Measurements from ENCODE around the gene DCTN2.

Gene DCTN2

DNA sequence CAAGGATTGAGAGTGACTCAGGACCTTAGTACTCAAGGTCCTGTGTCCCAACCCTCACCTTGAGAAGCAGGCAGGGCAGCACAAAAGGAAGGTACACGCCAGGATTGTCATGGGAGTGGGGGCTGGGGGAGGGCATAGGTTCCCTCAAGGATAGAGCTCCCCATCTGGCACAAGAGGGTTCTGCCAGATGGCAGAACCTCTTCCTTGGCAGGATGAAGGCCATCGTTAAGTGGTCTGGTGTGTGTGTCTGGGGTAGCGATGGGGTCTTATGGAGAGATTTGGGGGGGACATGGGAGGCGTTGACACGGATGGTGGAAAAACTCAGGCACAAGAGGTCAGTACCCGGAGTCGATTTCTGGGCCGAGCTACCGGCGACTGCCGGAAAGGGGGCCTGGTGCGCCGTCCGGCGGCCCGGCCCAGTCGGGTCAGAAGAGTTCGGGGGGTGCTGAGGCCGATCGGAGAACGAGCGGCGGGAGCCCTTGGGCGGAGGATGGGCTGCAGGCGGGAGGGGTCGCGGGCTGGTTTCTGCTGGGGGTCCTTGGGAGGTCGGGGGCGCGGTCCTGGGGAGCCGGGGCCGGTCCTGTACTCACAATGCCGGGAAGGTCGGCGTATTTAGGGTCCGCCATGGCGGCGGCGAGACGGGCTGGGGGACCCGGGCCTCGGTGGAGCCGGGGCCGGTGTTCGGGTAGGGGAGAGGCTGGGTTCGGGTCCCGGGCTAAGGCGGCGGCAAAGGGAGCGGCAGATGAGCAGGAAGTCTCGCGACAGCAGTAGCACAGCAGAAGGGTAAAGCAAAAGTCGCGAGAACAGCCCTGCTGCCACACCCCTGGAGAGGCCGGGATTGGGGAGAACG lies at the start of gene DCTN2:
Gene DCTN2 (minus strand): TSS at position 755 of the 850 bp plus-strand sequence. CDS start 129 bp downstream, at position 626.
- no peak for TF ChIP-seq GATA3 (IDR thresholded peaks at IDR 0.05; ENCODE audit: low read depth, low read length)
- no peak for TF ChIP-seq GATA2 (IDR thresholded peaks at IDR 0.05; ENCODE audit: low read depth, low read length)

DNA sequence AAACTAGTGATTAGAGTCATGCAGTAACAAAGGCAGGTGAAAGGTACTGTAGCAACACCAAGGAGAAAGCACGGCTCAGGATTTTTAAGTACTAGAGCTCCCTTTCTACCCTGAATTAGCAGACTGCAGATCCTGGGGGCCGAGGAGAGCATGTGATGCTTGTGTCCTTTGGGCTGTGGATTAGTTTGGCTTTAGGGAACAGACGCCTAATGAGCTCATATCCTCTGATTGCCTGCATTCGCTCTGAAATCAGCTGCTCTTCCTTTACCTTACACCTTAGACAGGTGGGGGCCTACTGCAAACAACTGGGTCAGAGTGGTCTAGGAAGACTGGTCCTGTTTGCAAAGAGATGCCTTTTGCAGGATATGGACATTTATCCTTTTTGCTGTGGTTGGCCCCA lies 46.2 kb upstream of the DCTN2 start:
- TF ChIP-seq GATA2 (IDR thresholded peaks at IDR 0.05; ENCODE audit: low read depth, low read length) (no peak), GATA3 (IDR thresholded peaks at IDR 0.05; ENCODE audit: low read depth, low read length) (no peak)

DNA sequence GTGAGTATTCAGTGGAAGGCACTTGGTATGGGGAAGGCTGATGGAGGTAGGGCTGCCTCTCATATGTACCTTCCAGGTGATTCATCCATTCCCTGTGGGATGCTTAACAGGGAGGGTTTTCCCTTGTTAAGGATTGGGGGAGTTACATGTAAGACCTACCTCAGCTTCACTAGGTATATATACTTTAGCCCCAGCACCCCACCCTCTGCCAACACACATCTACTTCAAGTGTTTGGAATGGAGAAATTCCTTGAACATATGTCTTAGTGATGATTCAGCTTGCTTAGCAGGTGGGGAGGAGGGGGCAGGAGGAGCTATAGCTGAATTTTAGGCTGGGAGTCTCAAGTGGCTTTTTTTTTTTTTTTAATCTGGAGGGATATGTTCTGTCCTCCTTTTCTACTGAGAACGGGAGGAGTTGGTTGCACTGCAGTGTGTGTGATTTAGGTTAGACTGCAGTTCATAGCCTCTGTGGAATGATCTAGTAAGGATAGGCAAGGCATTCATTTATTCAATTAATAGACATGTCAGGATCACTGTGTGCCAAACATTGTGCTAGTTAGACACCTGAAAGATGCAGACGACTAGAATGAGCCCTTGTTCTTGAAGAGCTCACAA lies 45.7 kb upstream of the DCTN2 start:
- TF ChIP-seq GATA3 (IDR thresholded peaks at IDR 0.05; ENCODE audit: low read depth, low read length) (no peak), GATA2 (IDR thresholded peaks at IDR 0.05; ENCODE audit: low read depth, low read length) (no peak)

DNA sequence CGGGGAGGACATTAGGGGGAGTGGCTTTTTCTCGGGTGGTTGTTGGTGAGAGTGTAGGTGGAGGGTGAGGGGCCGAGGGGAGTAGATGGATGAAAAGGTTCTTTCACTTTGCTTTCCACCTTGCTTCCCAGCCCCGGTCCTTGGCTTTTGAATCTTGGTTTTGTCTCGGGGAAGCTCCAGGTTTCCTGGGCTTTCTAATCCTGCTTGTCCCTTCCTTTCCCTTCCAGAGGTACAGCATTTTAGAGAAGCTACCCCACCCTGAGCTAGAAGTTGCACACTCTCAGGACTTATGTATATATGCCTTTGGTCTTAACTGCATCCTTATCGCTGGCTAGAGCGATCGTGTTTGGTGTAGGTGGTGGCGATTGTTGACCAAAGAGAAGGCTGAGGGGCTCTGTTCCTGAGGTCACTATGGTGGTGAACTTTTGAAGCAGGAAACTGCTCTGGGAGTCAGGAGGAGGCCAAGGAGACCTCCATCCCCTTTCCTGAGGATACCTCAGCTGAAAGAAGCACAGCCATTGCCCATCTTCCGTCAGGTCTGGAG lies 44.9 kb upstream of the DCTN2 start:
- no peak for TF ChIP-seq GATA2 (IDR thresholded peaks at IDR 0.05; ENCODE audit: low read depth, low read length)
- no peak for TF ChIP-seq GATA3 (IDR thresholded peaks at IDR 0.05; ENCODE audit: low read depth, low read length)

DNA sequence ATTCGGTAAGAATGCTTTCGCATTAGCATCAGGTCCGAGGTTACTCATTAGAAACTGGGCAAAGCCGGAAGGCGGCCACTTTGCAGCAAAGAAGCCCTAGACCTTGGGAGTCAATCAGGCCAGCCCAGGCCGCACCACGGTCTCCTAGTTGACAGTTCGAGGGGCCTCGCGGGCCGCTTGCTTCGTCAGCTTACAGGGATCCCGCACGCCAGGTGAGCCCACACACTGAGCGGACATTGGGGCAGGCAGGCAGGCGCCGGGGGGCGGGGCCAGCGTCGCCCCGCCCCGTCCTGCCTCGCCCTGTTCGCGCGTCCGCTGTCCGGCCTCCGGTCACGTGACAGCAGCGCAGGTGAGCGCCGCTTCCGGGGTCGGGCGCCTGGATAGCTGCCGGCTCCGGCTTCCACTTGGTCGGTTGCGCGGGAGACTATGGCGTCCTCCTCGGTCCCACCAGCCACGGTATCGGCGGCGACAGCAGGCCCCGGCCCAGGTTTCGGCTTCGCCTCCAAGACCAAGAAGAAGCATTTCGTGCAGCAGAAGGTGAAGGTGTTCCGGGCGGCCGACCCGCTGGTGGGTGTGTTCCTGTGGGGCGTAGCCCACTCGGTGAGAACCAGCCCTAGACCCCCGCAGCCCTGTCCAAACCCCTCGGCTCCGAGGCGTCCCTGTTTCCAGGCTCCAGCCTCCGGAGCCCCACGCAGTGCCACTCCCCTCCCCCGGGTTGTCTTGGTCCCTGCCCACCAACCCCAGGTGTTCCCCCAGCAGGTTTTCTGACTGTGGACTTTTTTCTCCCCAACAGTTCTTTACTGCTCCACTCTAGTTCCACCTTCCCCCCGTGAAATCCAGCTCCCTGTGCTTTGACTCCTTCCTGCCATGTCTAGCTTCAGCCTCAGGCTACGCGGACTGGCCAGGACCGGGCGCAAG lies 44.1 kb upstream of the DCTN2 start, which contains the start of gene PIP4K2C:
Gene PIP4K2C (plus strand): TSS at position 329 of the 918 bp plus-strand sequence. CDS start 98 bp downstream, at position 427.
- no peak for TF ChIP-seq GATA3 (IDR thresholded peaks at IDR 0.05; ENCODE audit: low read depth, low read length)
- no peak for TF ChIP-seq GATA2 (IDR thresholded peaks at IDR 0.05; ENCODE audit: low read depth, low read length)

DNA sequence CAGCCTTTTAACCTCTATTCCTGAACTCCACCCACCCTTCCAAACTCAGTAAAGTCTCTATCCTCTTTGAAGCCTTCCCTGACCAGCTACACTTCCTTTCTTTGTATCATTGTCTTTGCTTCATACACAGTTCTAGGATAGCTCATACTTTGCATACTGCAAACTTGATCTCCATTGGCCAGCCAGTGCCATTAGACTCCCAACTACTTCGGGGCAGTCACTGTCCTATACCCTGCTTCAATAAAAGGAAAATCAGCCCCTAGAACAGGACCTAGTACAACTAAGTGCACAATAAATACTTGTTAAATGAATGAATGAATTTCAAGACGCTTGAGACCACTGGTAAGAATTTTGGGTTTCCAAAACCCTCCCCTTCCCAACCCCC lies 43.5 kb upstream of the DCTN2 start:
- TF ChIP-seq GATA2 (IDR thresholded peaks at IDR 0.05; ENCODE audit: low read depth, low read length), result no peak
- TF ChIP-seq GATA3 (IDR thresholded peaks at IDR 0.05; ENCODE audit: low read depth, low read length), result no peak

DNA sequence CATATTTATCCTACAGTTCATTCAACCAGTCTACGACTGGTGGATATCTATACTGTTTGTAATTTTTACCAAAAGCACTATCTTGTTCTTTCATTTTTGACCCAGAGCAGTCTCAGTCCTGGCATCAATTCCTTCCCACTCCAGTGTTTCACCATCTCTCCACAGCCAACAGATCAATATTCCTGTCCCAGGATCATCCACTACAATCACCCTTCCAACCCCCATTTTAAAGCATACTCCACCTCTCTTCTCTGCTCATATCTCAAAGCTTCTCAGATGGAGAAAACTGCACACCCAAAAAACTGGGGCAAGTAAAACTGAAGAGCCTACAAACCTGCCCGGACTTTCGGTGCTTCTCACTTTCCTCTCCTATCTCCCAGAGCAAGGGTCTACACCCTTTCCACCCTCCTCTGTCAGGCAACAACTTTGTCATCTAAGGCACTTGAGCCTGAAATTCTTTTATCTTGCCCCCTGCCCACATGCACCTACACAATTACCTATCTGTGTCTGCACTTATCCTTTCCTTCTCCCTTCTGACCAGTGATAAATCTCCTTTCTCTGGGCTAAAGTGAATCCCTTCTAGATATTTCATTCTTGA lies 39.9 kb upstream of the DCTN2 start:
- TF ChIP-seq GATA3 (IDR thresholded peaks at IDR 0.05; ENCODE audit: low read depth, low read length), result no peak
- no peak for TF ChIP-seq GATA2 (IDR thresholded peaks at IDR 0.05; ENCODE audit: low read depth, low read length)

DNA sequence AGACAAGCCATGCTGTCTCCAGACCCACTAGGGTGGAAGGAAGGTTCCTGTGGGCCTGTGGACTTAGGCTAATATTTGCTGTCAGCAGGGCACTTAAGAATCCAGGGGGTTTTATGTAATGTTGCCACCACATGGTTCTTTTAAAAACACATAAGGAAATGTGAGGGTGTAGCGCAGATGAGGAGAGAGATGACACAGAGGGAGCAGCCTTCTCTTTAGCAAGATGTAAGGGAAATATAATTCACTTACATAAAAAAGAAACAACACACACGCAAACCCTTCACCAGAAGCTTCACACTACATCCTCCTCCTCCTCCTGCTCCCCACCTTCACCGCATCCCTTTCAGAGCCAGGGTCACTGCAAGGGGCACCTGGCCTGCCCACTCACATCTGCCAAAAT lies 39.1 kb upstream of the DCTN2 start:
- TF ChIP-seq GATA2 (IDR thresholded peaks at IDR 0.05; ENCODE audit: low read depth, low read length), result no peak
- TF ChIP-seq GATA3 (IDR thresholded peaks at IDR 0.05; ENCODE audit: low read depth, low read length), result no peak

DNA sequence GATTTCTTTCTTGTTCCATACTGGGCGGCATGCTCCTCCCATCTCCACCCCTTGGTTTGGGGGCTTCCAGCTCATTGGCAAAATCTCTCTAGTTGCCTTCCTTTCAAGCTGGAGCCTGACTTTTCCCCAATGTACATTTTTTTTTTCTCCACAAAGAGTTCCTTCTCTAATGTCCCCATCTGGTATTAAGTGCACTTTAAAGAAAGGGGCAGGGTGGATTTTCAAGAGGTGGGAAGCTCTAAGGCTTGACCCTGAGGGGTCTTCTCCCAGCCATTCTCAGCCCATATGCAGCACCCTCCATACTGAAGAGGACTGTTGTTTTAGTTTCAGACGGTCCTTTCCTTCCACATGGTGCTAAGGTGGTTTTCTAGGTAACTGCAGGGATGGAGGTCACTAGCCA lies 38.2 kb upstream of the DCTN2 start:
- TF ChIP-seq GATA3 (IDR thresholded peaks at IDR 0.05; ENCODE audit: low read depth, low read length) (no peak), GATA2 (IDR thresholded peaks at IDR 0.05; ENCODE audit: low read depth, low read length) (no peak)

DNA sequence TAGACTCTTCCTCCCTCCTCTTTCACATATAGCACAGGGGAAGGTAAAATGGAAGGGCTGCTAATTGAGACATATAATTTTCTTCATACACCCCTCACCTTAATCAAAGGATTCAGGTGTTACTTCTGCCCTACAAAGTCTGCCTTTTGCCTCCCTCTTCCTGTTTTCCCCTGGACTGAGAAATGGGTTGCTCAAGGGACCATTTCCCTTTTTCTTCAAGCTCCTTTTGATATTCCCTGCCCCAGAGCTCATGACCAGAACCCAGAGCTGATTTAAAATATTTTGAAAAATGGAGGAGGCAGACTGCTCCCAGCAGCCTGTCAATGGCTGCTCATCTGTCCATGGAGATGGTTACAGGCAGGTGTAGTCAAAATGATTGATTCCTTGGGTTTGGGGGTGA lies 37.7 kb upstream of the DCTN2 start:
- no peak for TF ChIP-seq GATA3 (IDR thresholded peaks at IDR 0.05; ENCODE audit: low read depth, low read length)
- TF ChIP-seq GATA2 (IDR thresholded peaks at IDR 0.05; ENCODE audit: low read depth, low read length), result no peak

DNA sequence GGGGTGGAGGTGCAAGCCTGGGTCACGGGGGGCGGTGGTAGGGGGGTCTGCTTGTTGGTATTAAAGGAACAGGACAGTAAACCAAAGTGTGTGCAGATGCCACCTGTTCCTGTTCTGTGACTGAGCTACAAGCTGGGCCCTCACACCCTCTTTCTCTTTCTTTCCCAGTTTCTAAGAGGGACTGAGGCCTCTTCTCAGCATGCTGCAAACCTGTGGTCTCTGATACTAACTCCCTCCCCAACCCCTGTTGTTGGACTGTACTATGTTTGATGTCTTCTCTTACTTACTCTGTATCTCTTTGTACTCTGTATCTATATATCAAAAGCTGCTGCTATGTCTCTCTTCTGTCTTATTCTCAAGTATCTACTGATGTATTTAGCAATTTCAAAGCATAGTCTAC lies 37.1 kb upstream of the DCTN2 start:
- TF ChIP-seq GATA2 (IDR thresholded peaks at IDR 0.05; ENCODE audit: low read depth, low read length) (no peak), GATA3 (IDR thresholded peaks at IDR 0.05; ENCODE audit: low read depth, low read length) (no peak)

DNA sequence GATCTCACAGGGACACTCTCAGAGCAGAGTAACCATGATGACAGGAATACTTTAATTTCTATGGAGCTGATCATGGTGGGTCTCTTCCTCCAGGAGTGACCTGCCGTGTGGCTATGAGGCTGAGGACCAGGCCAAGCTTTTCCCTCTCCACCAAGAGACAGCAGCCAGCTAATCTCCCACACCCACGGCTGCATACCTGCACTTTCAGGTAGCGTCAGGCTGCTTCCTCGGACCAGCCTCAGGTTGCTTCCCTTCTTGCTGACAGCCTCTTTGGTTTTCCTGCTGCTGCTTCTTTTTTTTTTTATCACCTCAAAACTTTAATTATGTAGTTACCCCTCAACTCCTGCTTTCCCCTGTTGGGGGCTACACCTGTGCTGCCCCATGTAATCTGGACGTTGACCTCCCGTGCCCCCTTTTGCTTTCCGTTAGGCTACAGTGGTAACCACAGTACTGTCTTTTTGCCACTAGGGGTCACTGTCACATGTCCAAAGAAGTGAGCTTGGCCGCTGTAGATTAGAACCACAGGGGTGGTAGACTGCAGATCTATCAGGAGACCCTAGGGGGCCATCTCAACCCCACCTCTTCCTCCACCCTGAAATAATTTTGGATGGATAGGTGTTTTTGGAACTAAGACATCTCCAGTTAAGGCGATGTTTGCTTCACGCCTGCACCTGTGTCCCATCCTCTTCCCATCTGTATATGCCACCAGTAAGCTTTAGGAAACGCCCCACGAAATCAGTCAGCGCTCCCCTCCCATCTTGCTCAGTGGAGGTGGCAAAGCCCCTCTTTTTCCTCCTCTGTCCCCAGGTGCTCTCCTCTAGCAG lies 36.2 kb upstream of the DCTN2 start:
- TF ChIP-seq GATA3 (IDR thresholded peaks at IDR 0.05; ENCODE audit: low read depth, low read length) (no peak), GATA2 (IDR thresholded peaks at IDR 0.05; ENCODE audit: low read depth, low read length) (no peak)

DNA sequence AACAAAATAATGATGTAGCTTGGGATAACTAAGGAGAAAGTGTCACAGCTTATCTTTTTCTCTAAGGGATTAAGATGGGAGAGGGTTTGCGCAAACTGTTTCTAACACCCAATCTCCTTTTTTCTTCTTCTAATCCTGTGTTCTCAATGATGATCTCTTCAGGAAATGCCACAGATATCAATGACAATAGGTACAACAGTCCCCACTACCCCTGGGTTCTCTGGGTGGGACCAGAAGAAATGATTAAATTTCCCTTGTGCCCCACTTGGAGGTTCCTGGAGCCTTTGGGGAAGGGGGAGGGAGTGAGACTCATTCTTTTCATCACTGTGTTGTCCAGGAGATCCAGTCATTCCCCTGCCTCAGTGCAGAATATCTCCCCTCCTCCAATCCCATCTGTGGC lies 35.4 kb upstream of the DCTN2 start:
- TF ChIP-seq GATA2 (IDR thresholded peaks at IDR 0.05; ENCODE audit: low read depth, low read length) (no peak), GATA3 (IDR thresholded peaks at IDR 0.05; ENCODE audit: low read depth, low read length) (no peak)

Data from SH-SY5Y (cell line).